Lower leg skin (tissue), 4 donors: ENCODE measurements around the gene RAPGEF3. TPM values are rescaled to one million over a fixed set of nuclear protein-coding genes. Genes with fewer than 3 reads are reported as not detected.

ENCODE experiments used
- DNase-seq, 2 donors: peaks; one replicate each; pipeline ENCODE4 v3.0.0-alpha.2; 2019; ENCODE audit warnings: low spot score in 2 of 2
- H3K4me3 ChIP-seq: fragments of 200-600 bp; sonication (generic); 2 replicates; pipeline ENCODE4 v1.5.1; 2017; ENCODE audit warnings: mild to moderate bottlenecking, low read depth; ENCODE audit not compliant: poor library complexity, severe bottlenecking
- CTCF ChIP-seq, 3 donors: fragments of 450-650 bp; IDR thresholded peaks; one replicate each; pipeline ENCODE4 v1.5.1; 2016; ENCODE audit warnings: antibody characterized with exemption in 3 of 3, mild to moderate bottlenecking in 3 of 3, moderate library complexity in 2 of 3
- POLR2A ChIP-seq, 2 donors: fragments of 450-650 bp; IDR thresholded peaks; one replicate each; pipeline ENCODE4 v1.6.1; 2016 to 2017; ENCODE audit warnings: antibody characterized with exemption in 2 of 2, mild to moderate bottlenecking in 1 of 2, moderate library complexity in 1 of 2
- WGBS, 2 donors: methylation state at CpG; one replicate each; pipeline ENCODE4 v1.1.5; 2018; 5-methylcytosine and 5-hydroxymethylcytosine counted together
- intact Hi-C: fragments of 100-400 bp; cut with DNase I; formaldehyde crosslinking; loops from one replicate; pipeline ENCODE4 v1.15.0; 2023; ENCODE audit warnings: low total_unique reads
- total RNA-seq, 4 donors: library from RNA; depleted of rRNA; stranded (reverse); fragments of >200 nt; gene quantifications; one replicate each; pipeline ENCODE4 v1.1.0, GENCODE V29; 2016

The RAPGEF3 gene
- total RNA-seq, 4 donors from 2014 or later: 13.4 to 27.8 (median 18.9) TPM

DNA sequence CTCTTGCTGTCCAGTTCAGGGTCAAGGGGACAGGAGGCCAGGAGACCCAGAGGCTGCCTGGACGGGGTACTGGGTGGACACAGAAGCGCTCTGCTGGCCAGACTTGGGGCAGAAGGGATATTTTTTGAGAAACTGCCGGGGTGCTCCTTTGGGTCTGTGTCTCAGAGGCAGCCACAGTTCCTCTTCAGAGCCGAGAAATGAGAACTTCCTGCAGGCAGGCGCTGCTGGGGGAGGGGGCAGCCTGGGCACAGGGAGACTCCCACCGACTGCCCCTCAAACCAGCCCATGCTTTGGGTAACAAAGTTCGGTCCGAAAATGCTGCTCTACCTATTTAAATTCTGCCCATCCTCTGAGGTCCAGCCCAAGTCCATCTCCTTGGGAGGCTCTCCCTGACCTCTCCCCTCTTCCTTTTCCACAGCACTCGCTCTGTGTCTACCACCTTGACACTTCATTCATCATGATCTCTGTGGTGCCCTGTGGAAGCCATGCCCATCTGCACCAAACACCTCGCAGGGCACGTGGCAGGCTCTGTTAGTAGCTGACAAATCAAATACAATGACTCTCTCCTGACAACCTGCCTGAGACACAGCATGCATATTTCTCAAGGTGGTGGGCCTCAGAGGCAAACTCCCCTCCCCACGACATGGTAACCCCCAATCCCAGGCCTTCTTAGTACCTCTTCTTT, 44.7 kb upstream of the RAPGEF3 start:
- TF ChIP-seq POLR2A (IDR thresholded peaks at IDR 0.05) (no peak), CTCF (IDR thresholded peaks at IDR 0.05) (no peak)
- 75 to 77% methylated on average over 12 of the region's 12 CpGs for WGBS, 2 donors
- H3K4me3 ChIP-seq: no peak overlapping the region
- intact Hi-C loops: no loop called here
- no peak for DNase-seq

- TF ChIP-seq CTCF (IDR thresholded peaks at IDR 0.05): no peak
- TF ChIP-seq POLR2A (IDR thresholded peaks at IDR 0.05): no peak
- 37 to 41% methylated on average over 5 of the region's 5 CpGs for WGBS, 2 donors
- H3K4me3 ChIP-seq: no peak overlapping the region
- DNase-seq: no peak
- intact Hi-C loops: no loop called here
Measured at GRCh38 chr12:47802312-47802711, 43.6 kb upstream of the RAPGEF3 start.

DNA sequence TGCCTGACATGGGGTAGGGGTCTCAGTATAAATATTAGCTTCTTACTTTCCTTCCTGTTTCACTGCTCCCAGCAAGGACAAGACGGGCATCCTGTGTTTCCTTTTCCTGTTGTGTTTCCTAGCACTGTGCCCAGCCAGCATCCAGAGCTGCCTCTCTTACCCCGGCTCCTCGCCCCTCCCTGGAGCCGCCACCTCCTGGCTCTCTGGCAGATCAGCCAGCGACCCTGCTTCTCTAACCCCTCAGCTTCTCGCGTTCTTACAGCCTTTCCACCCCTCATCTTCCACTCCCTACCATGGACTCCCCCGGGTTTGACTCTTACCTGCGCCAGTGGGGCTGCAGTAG, 43.2 kb upstream of the RAPGEF3 start:
- 47 to 51% methylated on average over 9 of the region's 9 CpGs for WGBS, 2 donors
- no peak overlapping the region for H3K4me3 ChIP-seq
- intact Hi-C loops: no loop called here
- TF ChIP-seq POLR2A (IDR thresholded peaks at IDR 0.05): no peak
- TF ChIP-seq CTCF (IDR thresholded peaks at IDR 0.05): no peak
- DNase-seq: no peak

GRCh38 chr12:47801170-47801903, 42.7 kb upstream of the RAPGEF3 start:
- intact Hi-C loops: no loop called here
- no peak for DNase-seq
- 58 to 60% methylated on average over 7 of the region's 7 CpGs for WGBS, 2 donors
- no peak overlapping the region for H3K4me3 ChIP-seq
- TF ChIP-seq CTCF (IDR thresholded peaks at IDR 0.05) (no peak), POLR2A (IDR thresholded peaks at IDR 0.05) (no peak)

DNA sequence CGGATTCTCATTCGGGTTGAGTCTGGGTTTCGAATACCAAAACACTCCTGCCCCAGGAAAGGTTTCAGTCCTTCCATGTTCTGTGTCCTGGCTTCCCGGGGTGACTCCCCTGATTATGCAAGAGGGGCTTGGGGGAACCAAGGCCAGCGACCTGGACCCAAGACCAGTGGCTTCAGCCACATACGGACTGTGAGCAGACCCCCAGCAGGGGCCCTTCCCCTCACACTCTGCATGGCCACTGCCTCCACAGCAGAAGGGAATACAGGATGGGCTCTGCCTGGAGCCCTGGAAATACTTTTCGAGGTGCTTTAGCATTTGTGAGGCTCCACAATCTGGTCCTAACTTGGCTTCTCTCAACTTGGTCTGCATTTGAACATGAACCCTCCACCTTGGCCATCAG, 41.9 kb upstream of the RAPGEF3 start:
- WGBS, 2 donors: 79 to 84% methylated on average over 7 of the region's 7 CpGs
- no peak for DNase-seq
- H3K4me3 ChIP-seq: no peak overlapping the region
- no peak for TF ChIP-seq POLR2A (IDR thresholded peaks at IDR 0.05)
- intact Hi-C loops: no loop called here

DNA sequence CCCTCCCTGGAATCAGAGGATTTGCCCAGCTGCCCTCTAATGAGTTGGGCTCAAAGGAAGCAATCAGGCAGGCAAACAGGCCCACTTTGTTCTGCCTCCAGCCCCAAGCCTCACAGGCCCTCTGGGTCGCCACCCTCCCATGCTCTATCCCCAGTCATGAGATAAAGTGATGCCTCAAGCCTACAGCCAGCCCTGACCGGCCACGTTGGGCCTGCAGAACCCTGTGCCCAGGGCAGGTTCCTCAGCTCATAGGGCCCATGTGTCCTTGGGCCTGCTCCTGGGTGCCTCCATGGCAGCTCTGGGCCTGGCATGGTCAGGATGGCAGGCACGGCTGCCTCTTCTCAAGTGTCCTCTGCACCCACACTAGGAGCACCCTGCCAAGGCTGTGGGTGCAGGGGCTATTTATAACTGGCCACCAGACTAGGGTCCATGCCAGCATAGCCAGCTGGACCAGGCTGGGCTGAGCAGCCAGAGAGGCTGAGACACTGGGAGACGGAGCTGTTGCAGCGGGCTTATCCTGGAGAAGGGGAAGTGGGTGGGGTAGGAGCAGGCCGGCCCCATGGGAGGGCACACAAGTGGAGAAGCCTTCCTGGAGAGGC, 40.8 kb upstream of the RAPGEF3 start:
- TF ChIP-seq POLR2A (IDR thresholded peaks at IDR 0.05) (no peak), CTCF (IDR thresholded peaks at IDR 0.05) (no peak)
- H3K4me3 ChIP-seq: no peak overlapping the region
- 52 to 69% methylated on average over 6 to 7 of the region's 7 CpGs for WGBS, 2 donors
- DNase-seq: no peak
- intact Hi-C loops: loop anchor here (5.0 kb wide), 1 partner anchor 38 kb away; no protein-coding TSS in a partner anchor
